IMR-90 (cell line): ENCODE measurements around the gene IL17RE.

Experiments
- CEBPB ChIP-seq: IDR thresholded peaks from 2 replicates; pipeline ENCODE4 v1.6.1; 2012; ENCODE audit warnings: low read depth, low read length, improper control_type of control experiment
- CHD1 ChIP-seq: IDR thresholded peaks from 2 replicates; pipeline ENCODE4 v1.6.1; 2012; ENCODE audit warnings: low read depth, low read length, improper control_type of control experiment
- ELK1 ChIP-seq: fragments of 150-350 bp; IDR thresholded peaks from 2 replicates; pipeline ENCODE4 v1.6.1; 2016; ENCODE audit warnings: low read depth, mild to moderate bottlenecking, low read length, moderate library complexity, borderline replicate concordance
- MAFK ChIP-seq: IDR thresholded peaks from 2 replicates; pipeline ENCODE4 v1.6.1; 2012; ENCODE audit warnings: low read depth, low read length, improper control_type of control experiment
- NFE2L2 ChIP-seq: fragments of 150-350 bp; IDR thresholded peaks from 2 replicates; pipeline ENCODE4 v1.6.1; 2016; ENCODE audit warnings: low read depth, mild to moderate bottlenecking, low read length
- RAD21 ChIP-seq: IDR thresholded peaks from 2 replicates; pipeline ENCODE4 v1.6.1; 2012; ENCODE audit warnings: low read length, improper control_type of control experiment
- RFX5 ChIP-seq: IDR thresholded peaks from 2 replicates; pipeline ENCODE4 v1.8.0; 2012; ENCODE audit warnings: low read depth, mild to moderate bottlenecking, low read length, moderate library complexity
- USF2 ChIP-seq: fragments of 150-350 bp; IDR thresholded peaks from 2 replicates; pipeline ENCODE4 v1.6.1; 2017; ENCODE audit warnings: mild to moderate bottlenecking, antibody characterized with exemption, low read length, low read depth
- TF ChIP-seq, protein P1 (sequence below): conservative IDR thresholded peaks from 2 replicates; pipeline ENCODE4 v1.5.1; 2012; ENCODE audit warnings: mild to moderate bottlenecking, low read depth, low read length, improper control_type of control experiment

- TF ChIP-seq, protein P1, sequence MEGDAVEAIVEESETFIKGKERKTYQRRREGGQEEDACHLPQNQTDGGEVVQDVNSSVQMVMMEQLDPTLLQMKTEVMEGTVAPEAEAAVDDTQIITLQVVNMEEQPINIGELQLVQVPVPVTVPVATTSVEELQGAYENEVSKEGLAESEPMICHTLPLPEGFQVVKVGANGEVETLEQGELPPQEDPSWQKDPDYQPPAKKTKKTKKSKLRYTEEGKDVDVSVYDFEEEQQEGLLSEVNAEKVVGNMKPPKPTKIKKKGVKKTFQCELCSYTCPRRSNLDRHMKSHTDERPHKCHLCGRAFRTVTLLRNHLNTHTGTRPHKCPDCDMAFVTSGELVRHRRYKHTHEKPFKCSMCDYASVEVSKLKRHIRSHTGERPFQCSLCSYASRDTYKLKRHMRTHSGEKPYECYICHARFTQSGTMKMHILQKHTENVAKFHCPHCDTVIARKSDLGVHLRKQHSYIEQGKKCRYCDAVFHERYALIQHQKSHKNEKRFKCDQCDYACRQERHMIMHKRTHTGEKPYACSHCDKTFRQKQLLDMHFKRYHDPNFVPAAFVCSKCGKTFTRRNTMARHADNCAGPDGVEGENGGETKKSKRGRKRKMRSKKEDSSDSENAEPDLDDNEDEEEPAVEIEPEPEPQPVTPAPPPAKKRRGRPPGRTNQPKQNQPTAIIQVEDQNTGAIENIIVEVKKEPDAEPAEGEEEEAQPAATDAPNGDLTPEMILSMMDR = no peak
- TF ChIP-seq CHD1 (no peak), MAFK (no peak), ELK1 (no peak), RFX5 (no peak), RAD21 (no peak), NFE2L2 (no peak), CEBPB (no peak), USF2 (no peak)
Measured at GRCh38 chr3:9866639-9867038, 36.0 kb upstream of the IL17RE start.
